Osteocyte (in vitro differentiated cells): ENCODE measurements around the gene DPCD. TPM values are rescaled to one million over a fixed set of nuclear protein-coding genes. Genes with fewer than 3 reads are reported as not detected.

Experiments used
- DNase-seq: peaks from one replicate; pipeline ENCODE4 v3.0.0; 2021; ENCODE audit warnings: mixed read lengths; ENCODE audit not compliant: unreplicated experiment; ENCODE audit errors: extremely low spot score
- H3K27ac Mint-ChIP-seq: one replicate; pipeline ENCODE4 v1.8.0; 2021; ENCODE audit warnings: mild to moderate bottlenecking, mixed read lengths; ENCODE audit not compliant: unreplicated experiment
- H3K27me3 Mint-ChIP-seq: one replicate; pipeline ENCODE4 v1.8.0; 2021; ENCODE audit warnings: mixed read lengths; ENCODE audit not compliant: unreplicated experiment
- H3K36me3 Mint-ChIP-seq: one replicate; pipeline ENCODE4 v1.8.0; 2021; ENCODE audit warnings: mixed read lengths; ENCODE audit not compliant: unreplicated experiment
- H3K4me1 Mint-ChIP-seq: one replicate; pipeline ENCODE4 v1.8.0; 2021; ENCODE audit warnings: mixed read lengths; ENCODE audit not compliant: unreplicated experiment
- H3K4me3 Mint-ChIP-seq: one replicate; pipeline ENCODE4 v1.8.0; 2021; ENCODE audit warnings: mild to moderate bottlenecking, moderate library complexity, mixed read lengths; ENCODE audit not compliant: unreplicated experiment
- H3K9me3 Mint-ChIP-seq: one replicate; pipeline ENCODE4 v1.8.0; 2021; ENCODE audit warnings: mixed read lengths; ENCODE audit not compliant: unreplicated experiment
- CTCF ChIP-seq: fragments of 200-600 bp; sonication (generic); IDR thresholded peaks from 2 replicates; pipeline ENCODE4 v1.5.0; 2021; ENCODE audit warnings: antibody characterized with exemption, mild to moderate bottlenecking, moderate library complexity
- total RNA-seq: library from RNA; stranded (reverse); gene quantifications from 2 replicates; pipeline ENCODE4 v1.2.1, GENCODE V29; 2021

Gene DPCD
- total RNA-seq, 1 donor from 2014 or later, result 15.3 TPM

GRCh38 chr10:101563497-101564040 lies 24.6 kb upstream of the DPCD start:
- no peaks in the 10 kb centered on the region for H3K36me3 Mint-ChIP-seq
- peaks cover 23% of the 10 kb centered on the region for H3K27me3 Mint-ChIP-seq
- H3K9me3 Mint-ChIP-seq, result no peaks in the 10 kb centered on the region
- peaks cover 2% of the 10 kb centered on the region for H3K4me1 Mint-ChIP-seq
- DNase-seq, result peak; percentile 71
- H3K4me3 Mint-ChIP-seq, result no peak overlapping the region
- TF ChIP-seq CTCF, result no peak
- no peak overlapping the region for H3K27ac Mint-ChIP-seq

DNA sequence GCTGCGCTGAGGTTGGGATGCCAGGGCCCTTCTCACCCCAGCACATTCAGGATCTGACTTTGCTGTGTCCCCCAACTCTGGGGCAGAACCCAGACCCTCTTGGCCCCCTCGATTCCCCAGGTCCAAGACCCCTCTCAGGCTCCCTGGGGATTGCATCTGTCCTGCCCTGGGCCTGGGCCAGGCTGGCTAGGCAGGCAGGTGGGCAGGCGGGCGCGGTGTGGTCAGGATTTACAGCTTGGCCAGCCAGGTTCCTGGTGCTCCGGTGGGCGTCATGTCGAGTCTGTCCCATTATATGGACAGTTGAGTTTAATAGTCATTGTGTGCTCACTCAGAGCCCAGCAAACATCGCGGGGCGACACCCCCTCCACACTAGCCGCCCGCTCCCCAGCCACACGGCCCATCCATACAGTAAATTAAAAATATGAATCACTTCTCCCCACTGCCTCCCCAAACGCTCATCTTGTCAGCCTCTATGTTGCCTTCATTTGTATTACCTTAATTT lies 23.6 kb upstream of the DPCD start:
- Mint-ChIP-seq H3K27me3 (peaks cover 30% of the 10 kb centered on the region), H3K4me1 (peaks cover 3% of the 10 kb centered on the region), H3K27ac (no peak overlapping the region), H3K9me3 (no peaks in the 10 kb centered on the region), H3K36me3 (no peaks in the 10 kb centered on the region), H3K4me3 (no peak overlapping the region)
- DNase-seq, result peak; percentile 83
- TF ChIP-seq CTCF, result no peak

- Mint-ChIP-seq H3K27me3 (peaks cover 34% of the 10 kb centered on the region), H3K36me3 (no peaks in the 10 kb centered on the region)
- TF ChIP-seq CTCF, result no peak
Observed at GRCh38 chr10:101565370-101565900, 22.7 kb upstream of the DPCD start.

GRCh38 chr10:101565936-101566332 lies 22.2 kb upstream of the DPCD start:
- Mint-ChIP-seq H3K36me3 (no peaks in the 10 kb centered on the region), H3K9me3 (no peaks in the 10 kb centered on the region), H3K4me3 (no peak overlapping the region), H3K27ac (no peak overlapping the region), H3K27me3 (peaks cover 34% of the 10 kb centered on the region), H3K4me1 (peaks cover 13% of the 10 kb centered on the region)
- DNase-seq, result no peak
- no peak for TF ChIP-seq CTCF

More at GRCh38 chr10:101565370-101565900, 22.7 kb upstream of the DPCD start:
- peaks cover 8% of the 10 kb centered on the region for H3K4me1 Mint-ChIP-seq
- H3K9me3 Mint-ChIP-seq, result no peaks in the 10 kb centered on the region
- DNase-seq, result no peak
- H3K4me3 Mint-ChIP-seq, result no peak overlapping the region
- no peak overlapping the region for H3K27ac Mint-ChIP-seq

- DNase-seq, result no peak
- no peak overlapping the region for H3K27ac Mint-ChIP-seq
- H3K36me3 Mint-ChIP-seq, result no peaks in the 10 kb centered on the region
- H3K4me3 Mint-ChIP-seq, result no peak overlapping the region
- TF ChIP-seq CTCF, result no peak
- H3K9me3 Mint-ChIP-seq, result no peaks in the 10 kb centered on the region
- H3K27me3 Mint-ChIP-seq, result peaks cover 34% of the 10 kb centered on the region
- H3K4me1 Mint-ChIP-seq, result peaks cover 15% of the 10 kb centered on the region
Observed at GRCh38 chr10:101566333-101567164, 21.6 kb upstream of the DPCD start.
